GM15510 (cell line): Measurements from ENCODE around the gene PCDHGB7.

Experiments used
- POLR2A ChIP-seq: IDR thresholded peaks from 3 replicates; pipeline ENCODE4 v1.6.1; 2011; ENCODE audit warnings: borderline replicate concordance; ENCODE audit not compliant: insufficient read length; ENCODE audit errors: extremely low read depth

PCDHGB7 gene

GRCh38 chr5:141441571-141442170, 24.2 kb downstream of the PCDHGB7 start:
- TF ChIP-seq POLR2A = no peak

GRCh38 chr5:141465351-141465750, 47.9 kb downstream of the PCDHGB7 start:
- TF ChIP-seq POLR2A = no peak
